BLaER1 (cell line): ENCODE data around the gene FAM168B.
A peak's percentile ranks its signal among the peaks of the same experiment; 100 is the strongest.

Source experiments
- H3K27ac ChIP-seq: shearing (Covaris generic); formaldehyde crosslinking; 2 replicates; pipeline ENCODE4 v1.8.1; 2022
- H3K27me3 ChIP-seq: shearing (Covaris generic); formaldehyde crosslinking; 2 replicates; pipeline ENCODE4 v1.8.1; 2022
- H3K36me3 ChIP-seq: shearing (Covaris generic); formaldehyde crosslinking; 2 replicates; pipeline ENCODE4 v1.8.1; 2022
- H3K4me1 ChIP-seq: shearing (Covaris generic); formaldehyde crosslinking; 2 replicates; pipeline ENCODE4 v1.8.1; 2022
- H3K4me2 ChIP-seq: shearing (Covaris generic); formaldehyde crosslinking; 2 replicates; pipeline ENCODE4 v1.8.1; 2022
- H3K4me3 ChIP-seq: shearing (Covaris generic); formaldehyde crosslinking; 2 replicates; pipeline ENCODE4 v1.8.1; 2022
- H3K9ac ChIP-seq: shearing (Covaris generic); formaldehyde crosslinking; 2 replicates; pipeline ENCODE4 v1.8.1; 2022
- H3K9me3 ChIP-seq: shearing (Covaris generic); formaldehyde crosslinking; 2 replicates; pipeline ENCODE4 v1.8.1; 2022
- H4K20me1 ChIP-seq: shearing (Covaris generic); formaldehyde crosslinking; 2 replicates; pipeline ENCODE4 v1.8.1; 2022
- Cebpa-rat ChIP-seq: shearing (Covaris generic); IDR thresholded peaks from 2 replicates; pipeline ENCODE4 v1.8.1; 2022

FAM168B gene

GRCh38 chr2:131041402-131042147 is 51.7 kb downstream of the FAM168B start:
- H3K4me3 ChIP-seq: peak overlapping the region; percentile 25; the same call in 1 of the 2 replicates
- H3K36me3 ChIP-seq: peaks cover 15% of the 10 kb centered on the region
- 0 out of 2 replicates have a peak, but pooled peaks cover 8% of the 10 kb centered on the region for H3K27me3 ChIP-seq
- peak overlapping the region; percentile 6; the same call in 1 of the 2 replicates for H3K9ac ChIP-seq
- peaks cover 43% of the 10 kb centered on the region for H3K4me1 ChIP-seq
- H3K27ac ChIP-seq: peak overlapping the region; percentile 54
- peaks cover 8% of the 10 kb centered on the region; the same call in 1 of the 2 replicates for H4K20me1 ChIP-seq
- no peaks in the 10 kb centered on the region for H3K9me3 ChIP-seq
- TF ChIP-seq Cebpa-rat: no peak
- H3K4me2 ChIP-seq: peak overlapping the region; percentile 84

DNA sequence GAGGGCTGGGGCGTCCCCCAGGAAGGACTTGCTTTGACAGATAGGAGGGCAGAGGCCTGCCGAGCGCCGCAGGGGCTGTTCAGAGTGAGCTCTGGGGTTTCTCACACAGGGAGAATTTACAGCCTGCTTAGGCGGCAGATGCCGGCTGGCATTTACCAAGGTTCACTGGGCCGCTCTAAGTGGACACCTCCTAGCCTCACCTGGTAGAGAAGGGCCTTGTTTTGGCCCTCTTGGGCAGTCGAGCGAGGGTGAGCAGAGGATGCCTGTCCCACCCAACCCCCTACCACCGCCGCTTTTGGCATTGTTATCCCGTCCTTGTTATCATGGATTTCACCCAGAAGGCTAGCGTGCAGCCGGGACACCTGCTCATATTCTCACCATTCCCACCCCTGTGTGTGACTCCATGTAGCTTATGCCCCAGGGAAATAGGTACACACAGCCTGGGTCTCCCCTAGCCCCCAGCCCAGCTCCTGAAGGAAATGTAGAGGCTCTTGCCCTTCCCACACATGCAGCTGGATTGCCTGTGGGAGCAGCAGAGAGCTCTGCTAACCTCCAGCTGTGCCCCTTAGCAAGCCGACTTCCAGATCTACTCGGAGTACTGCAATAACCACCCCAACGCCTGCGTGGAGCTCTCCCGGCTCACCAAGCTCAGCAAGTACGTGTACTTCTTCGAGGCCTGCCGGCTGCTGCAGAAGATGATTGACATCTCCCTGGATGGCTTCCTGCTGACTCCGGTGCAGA is 52.4 kb downstream of the FAM168B start:
- peaks cover 43% of the 10 kb centered on the region for H3K4me1 ChIP-seq
- H3K4me2 ChIP-seq: peak overlapping the region; percentile 84
- H3K27ac ChIP-seq: peak overlapping the region; percentile 54; the same call in 1 of the 2 replicates
- no peak for TF ChIP-seq Cebpa-rat
- H3K9ac ChIP-seq: no peak overlapping the region; the same call in 1 of the 2 replicates
- H3K36me3 ChIP-seq: peaks cover 7% of the 10 kb centered on the region
- H3K4me3 ChIP-seq: peak overlapping the region; percentile 25; the same call in 1 of the 2 replicates
- H3K27me3 ChIP-seq: 0 out of 2 replicates have a peak, but pooled peaks cover 8% of the 10 kb centered on the region
- H3K9me3 ChIP-seq: no peaks in the 10 kb centered on the region
- H4K20me1 ChIP-seq: peaks cover under 1% of the 10 kb centered on the region; the same call in 1 of the 2 replicates

DNA sequence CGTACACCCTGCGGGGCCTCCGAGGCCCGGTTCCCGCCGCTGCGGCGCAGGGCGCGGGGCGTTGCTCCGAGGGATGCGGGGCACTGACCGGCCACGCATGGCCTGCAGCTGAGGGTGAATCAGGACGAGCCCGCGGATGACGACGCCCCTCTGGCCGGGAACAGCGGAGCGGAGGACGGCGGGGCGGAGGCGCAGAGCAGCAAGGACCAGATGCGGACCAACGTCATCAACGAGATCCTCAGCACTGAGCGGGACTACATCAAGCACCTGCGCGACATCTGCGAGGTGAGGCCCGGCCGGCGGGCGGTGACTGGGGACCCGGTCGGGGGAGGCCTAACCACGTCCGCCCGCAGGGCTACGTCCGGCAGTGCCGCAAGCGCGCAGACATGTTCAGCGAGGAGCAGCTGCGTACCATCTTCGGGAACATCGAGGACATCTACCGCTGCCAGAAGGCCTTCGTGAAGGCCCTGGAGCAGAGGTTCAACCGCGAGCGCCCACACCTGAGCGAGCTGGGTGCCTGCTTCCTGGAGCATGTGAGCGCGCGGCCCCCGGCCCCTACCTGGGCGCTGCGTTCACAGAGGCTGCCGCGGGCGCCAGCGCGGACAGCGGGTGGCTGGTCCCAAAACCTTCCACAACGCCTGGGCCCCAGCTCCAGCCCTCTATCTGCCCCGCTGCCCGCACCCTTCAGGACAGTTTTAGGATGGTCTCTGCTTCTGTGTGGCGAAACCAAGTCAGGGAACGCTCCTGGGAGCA is 53.2 kb downstream of the FAM168B start:
- Histone ChIP-seq H3K36me3 (peaks cover under 1% of the 10 kb centered on the region; the same call in 1 of the 2 replicates), H4K20me1 (no peaks in the 10 kb centered on the region), H3K4me1 (peaks cover 43% of the 10 kb centered on the region), H3K27ac (peak overlapping the region; percentile 54; the same call in 1 of the 2 replicates), H3K9ac (no peak overlapping the region; the same call in 1 of the 2 replicates), H3K4me2 (peak overlapping the region; percentile 84), H3K4me3 (no peak overlapping the region), H3K27me3 (0 out of 2 replicates have a peak, but pooled peaks cover 8% of the 10 kb centered on the region), H3K9me3 (no peaks in the 10 kb centered on the region)
- TF ChIP-seq Cebpa-rat: no peak

GRCh38 chr2:131039535-131039907 is 53.7 kb downstream of the FAM168B start:
- H3K9me3 ChIP-seq: no peaks in the 10 kb centered on the region
- H3K27me3 ChIP-seq: 0 out of 2 replicates have a peak, but pooled peaks cover 8% of the 10 kb centered on the region
- H4K20me1 ChIP-seq: no peaks in the 10 kb centered on the region
- peak overlapping the region; percentile 84 for H3K4me2 ChIP-seq
- no peak overlapping the region for H3K4me3 ChIP-seq
- H3K9ac ChIP-seq: no peak overlapping the region
- H3K4me1 ChIP-seq: peaks cover 43% of the 10 kb centered on the region
- H3K27ac ChIP-seq: no peak overlapping the region
- no peak for TF ChIP-seq Cebpa-rat
- no peaks in the 10 kb centered on the region for H3K36me3 ChIP-seq

DNA sequence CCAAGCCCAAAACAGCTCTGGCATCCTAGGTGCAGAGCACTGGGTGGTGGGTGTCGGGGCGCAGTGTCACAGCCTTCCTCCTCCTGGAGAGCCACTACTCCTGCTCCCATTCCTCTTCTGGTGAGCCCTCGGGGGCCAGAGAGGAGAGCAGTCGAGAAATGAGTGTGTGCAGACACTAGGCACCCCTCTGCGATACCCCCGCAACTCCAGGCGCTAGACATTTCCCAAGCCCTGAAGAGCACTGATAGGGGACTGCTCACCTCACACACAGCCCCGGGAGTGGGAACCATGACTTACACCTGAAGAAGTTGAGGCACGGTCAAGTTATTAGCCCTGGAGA is 54.2 kb downstream of the FAM168B start:
- H3K9ac ChIP-seq: no peak overlapping the region
- TF ChIP-seq Cebpa-rat: no peak
- no peaks in the 10 kb centered on the region for H4K20me1 ChIP-seq
- H3K4me2 ChIP-seq: no peak overlapping the region
- no peaks in the 10 kb centered on the region for H3K9me3 ChIP-seq
- H3K4me3 ChIP-seq: no peak overlapping the region
- 0 out of 2 replicates have a peak, but pooled peaks cover 8% of the 10 kb centered on the region for H3K27me3 ChIP-seq
- no peaks in the 10 kb centered on the region for H3K36me3 ChIP-seq
- no peak overlapping the region for H3K27ac ChIP-seq
- peaks cover 43% of the 10 kb centered on the region for H3K4me1 ChIP-seq

GRCh38 chr2:131038258-131039100 is 54.8 kb downstream of the FAM168B start:
- no peak overlapping the region for H3K4me2 ChIP-seq
- 0 out of 2 replicates have a peak, but pooled peaks cover 8% of the 10 kb centered on the region for H3K27me3 ChIP-seq
- H3K4me3 ChIP-seq: no peak overlapping the region
- H4K20me1 ChIP-seq: no peaks in the 10 kb centered on the region
- H3K9me3 ChIP-seq: no peaks in the 10 kb centered on the region
- H3K4me1 ChIP-seq: peaks cover 42% of the 10 kb centered on the region
- no peaks in the 10 kb centered on the region for H3K36me3 ChIP-seq
- no peak for TF ChIP-seq Cebpa-rat
- H3K27ac ChIP-seq: no peak overlapping the region
- no peak overlapping the region for H3K9ac ChIP-seq

DNA sequence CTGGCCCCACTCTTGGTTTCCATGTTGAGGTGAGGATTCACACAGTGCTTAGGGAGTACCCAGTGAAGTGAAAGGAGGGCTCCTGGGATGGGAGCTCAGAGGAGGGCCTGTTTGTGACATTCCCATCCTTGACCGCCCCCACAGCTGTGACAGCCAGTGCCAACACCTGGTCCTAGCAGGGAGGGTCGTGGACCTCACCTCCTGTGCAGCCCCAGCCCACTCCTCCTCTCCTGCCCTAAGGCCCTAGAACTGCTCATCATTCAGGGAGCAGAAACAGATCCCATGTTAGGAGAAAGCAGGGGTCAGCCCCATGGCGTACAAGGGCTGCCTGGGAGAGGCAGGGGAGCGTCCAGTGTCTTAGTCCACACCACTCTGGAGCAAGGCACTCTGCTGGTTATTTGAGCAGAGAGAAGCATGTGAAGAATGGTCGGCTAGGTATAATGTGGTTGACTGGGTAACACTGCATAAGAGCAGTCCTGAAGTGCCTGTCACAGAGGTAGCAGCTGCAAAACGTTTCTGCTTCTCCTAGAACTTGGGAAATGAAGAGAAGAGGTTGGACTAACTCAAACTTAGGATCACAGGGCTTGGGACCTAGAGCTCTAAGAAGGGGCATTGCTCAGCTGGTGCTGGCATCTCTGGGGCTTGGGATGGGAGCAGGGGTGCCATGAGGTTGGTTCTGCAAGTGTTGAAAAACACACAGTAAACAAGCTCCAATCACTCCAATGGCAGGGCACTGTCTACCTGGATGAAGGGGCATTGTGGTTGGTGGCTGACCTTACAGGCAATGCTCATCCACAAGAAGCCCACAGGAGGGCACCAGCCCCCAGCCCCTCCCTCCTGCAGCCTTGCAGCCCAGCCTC is 55.6 kb downstream of the FAM168B start:
- no peak overlapping the region for H3K4me2 ChIP-seq
- no peak for TF ChIP-seq Cebpa-rat
- no peaks in the 10 kb centered on the region for H4K20me1 ChIP-seq
- H3K36me3 ChIP-seq: no peaks in the 10 kb centered on the region
- peaks cover 34% of the 10 kb centered on the region for H3K4me1 ChIP-seq
- H3K27me3 ChIP-seq: 0 out of 2 replicates have a peak, but pooled peaks cover 8% of the 10 kb centered on the region
- no peak overlapping the region for H3K27ac ChIP-seq
- no peaks in the 10 kb centered on the region for H3K9me3 ChIP-seq
- H3K9ac ChIP-seq: no peak overlapping the region
- H3K4me3 ChIP-seq: no peak overlapping the region

DNA sequence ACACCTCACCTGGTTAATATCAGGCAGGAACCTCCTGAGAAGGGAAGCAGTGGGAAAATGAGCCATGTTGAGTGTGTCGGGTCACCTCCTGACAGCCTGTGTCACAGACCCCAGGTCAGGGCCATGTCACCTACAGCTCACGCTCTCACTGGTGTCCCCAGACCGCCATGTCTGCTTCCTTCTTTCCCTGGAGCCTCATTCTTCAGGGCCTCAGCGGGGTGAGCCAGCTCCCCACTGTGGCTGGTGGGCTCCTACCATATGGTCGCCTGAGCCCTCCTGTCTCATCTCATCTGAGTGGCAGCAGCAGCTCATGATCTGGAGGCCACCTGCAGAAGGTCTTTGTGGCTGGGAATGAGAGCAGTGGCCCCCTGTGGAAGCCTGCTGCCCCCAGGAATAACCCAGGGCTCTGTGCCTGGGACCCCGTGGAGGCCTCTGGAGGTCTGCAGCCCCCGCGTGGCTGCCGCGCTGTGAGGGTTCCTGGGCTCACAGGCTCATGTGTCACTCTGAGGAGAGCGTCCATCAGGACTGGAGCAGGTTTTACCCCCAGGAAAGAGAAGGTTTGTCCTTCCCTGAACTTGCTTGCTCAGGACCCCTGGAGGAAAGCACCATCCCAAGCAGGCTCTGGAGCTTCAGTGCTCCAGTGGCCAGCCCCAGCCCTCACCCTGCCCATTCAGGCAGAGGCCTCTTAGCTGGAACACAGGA is 56.4 kb downstream of the FAM168B start:
- H3K9ac ChIP-seq: no peak overlapping the region

More for the DNA sequence above, 56.4 kb downstream of the FAM168B start:
- no peak for TF ChIP-seq Cebpa-rat
- Histone ChIP-seq H3K9me3 (no peaks in the 10 kb centered on the region), H3K4me1 (peaks cover 26% of the 10 kb centered on the region), H4K20me1 (no peaks in the 10 kb centered on the region), H3K4me3 (no peak overlapping the region), H3K4me2 (no peak overlapping the region), H3K27me3 (0 out of 2 replicates have a peak, but pooled peaks cover 8% of the 10 kb centered on the region), H3K27ac (no peak overlapping the region), H3K36me3 (no peaks in the 10 kb centered on the region)
